HG03025 (cell line): Measurements from ENCODE around the gene ARMC3.

ENCODE experiments used
- ATAC-seq: cut with Tn5 transposase; IDR thresholded peaks from one replicate; pipeline ENCODE4 v1.9.1; 2021; ENCODE audit warnings: mild to moderate bottlenecking, moderate library complexity; ENCODE audit not compliant: unreplicated experiment, low FRiP score

Gene ARMC3

DNA sequence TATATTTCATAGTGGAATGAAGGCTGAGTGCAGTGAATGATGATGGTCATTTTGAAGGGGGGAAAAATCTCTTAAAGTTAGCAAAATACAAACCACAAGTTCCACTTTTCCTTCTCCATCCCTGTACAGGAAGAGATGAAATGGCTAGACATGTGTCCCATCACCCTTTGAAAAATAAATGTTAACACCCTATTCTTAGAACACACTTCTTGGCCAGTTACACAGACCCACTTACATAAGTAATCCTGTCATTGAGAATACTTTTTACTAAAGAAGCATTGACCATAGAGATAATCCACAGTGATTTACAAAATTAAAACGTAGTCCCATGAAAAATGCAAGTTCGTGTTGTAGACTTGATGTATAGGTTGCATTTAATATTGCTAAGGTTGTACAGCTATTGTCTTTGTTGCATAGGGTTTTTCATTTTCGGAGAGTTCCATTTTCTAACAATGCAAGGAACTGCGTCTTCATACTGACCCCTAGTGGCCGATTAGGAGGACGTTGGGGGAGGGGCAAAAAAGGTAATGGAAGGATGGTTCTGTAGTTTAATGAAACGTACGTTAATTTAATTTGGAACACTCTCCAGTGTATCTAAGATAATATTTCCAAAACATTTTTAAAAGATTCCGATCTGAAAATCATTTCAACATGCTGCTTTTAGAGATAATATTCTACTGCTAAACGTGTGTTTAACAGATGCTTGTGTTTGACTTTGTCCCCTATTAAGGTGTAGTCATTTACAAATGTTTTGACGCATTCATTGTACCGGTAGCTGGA is 60.9 kb downstream of the ARMC3 start:
- no peak for ATAC-seq

DNA sequence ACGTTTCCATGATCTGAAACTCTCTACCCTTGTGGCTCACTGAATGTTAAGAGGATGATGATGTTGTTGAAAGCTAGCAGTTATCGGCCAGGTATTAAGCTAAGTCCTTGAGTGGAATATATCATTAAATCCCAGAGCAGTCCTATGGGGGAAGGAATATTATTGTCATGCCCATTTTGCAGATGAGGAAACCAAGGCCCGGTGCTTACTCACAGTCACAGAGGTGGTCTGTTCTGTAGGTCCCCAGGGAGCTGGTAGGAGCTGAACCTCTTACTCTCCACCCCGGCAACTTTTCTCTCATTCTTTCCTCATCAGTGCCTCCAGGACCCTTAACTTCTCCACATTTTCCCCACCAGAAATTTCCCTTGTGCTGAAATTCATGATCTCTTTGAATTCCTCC is 62.6 kb downstream of the ARMC3 start:
- ATAC-seq = no peak

- no peak for ATAC-seq
These were observed 64.2 kb downstream of the ARMC3 start for GRCh38 chr10:22992075-22992474.

GRCh38 chr10:22992621-22993020 is 64.8 kb downstream of the ARMC3 start:
- ATAC-seq = no peak

DNA sequence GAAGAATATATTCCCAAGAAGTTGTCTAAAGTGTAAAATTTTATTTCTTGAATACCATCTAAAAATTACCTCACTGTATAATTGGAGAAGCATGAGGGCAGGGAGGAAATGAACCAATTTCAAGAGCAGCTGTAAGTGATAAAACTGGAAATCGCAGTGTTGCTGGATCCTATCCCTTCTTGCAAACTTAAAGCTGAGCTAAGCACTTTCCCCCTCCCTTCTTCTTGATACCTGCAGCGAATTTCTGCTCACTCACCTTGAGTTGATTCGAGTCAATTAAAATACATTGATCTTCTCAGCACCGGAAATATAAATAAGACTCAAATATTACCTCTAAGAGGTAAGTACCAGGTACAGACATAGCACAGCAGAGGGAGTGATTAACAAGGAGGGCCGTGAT is 65.5 kb downstream of the ARMC3 start:
- no peak for ATAC-seq

GRCh38 chr10:22997096-22997495 is 69.2 kb downstream of the ARMC3 start:
- ATAC-seq = no peak

DNA sequence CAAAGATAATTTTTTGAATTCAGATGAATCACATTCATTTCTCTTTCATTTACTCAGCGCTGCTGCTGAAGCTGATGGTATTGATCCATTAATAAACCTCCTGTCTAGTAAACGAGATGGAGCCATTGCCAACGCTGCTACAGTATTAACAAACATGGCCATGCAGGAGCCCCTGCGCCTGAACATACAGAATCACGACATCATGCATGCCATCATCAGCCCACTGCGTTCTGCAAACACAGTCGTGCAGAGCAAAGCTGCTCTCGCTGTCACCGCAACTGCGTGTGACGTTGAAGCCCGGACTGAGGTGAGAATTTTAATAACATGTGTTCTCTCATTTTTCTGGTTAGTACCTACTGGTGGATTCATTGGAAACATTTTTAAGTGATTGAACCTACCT is 70.2 kb downstream of the ARMC3 start:
- ATAC-seq = no peak

- ATAC-seq = no peak
These were observed 72.1 kb downstream of the ARMC3 start for GRCh38 chr10:22999942-23000341.

DNA sequence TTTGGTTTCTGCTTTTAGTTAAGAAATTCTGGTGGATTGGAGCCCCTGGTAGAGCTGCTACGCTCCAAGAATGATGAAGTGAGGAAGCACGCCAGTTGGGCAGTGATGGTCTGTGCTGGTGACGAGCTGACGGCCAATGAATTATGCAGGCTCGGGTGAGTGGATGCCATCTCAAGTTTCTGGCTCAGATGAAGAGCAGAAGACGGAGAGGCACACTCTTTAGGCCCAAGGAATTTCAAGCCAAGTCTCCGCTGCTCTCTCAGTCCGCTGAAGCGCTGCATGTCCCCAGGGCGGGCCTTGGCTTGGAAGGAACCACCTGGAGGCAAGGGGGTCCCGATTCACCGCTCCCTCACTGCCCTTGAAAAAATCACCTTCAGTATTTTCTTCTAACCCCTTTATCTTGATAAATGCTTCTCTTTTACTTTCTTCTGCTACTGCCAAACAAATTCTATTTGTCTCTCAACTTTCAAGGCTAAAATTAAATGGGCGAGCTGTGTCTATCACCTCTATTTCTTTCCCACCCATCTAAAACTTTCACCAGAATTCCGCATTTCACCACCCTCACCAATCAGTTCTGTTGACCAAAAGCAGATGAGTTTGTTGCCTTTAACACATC is 74.2 kb downstream of the ARMC3 start:
- no peak for ATAC-seq

DNA sequence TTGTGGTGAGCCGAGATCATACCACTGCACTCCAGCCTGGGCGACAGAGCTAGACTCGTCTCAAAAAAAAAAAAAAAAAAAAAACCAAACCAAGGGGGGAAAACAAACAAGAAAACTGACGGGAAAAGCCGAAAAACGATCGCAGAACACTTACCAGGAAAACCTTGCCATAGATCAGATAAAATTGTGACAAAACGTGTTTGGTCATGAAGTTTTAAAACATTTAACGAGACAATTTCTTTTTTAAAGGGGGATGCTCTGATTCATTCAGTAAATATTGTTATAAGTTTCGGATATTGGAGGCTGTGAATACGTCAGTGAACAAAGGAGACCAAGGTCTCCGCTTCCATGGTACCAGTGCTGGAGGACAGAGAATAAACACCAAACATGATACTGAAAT is 77.3 kb downstream of the ARMC3 start:
- no peak for ATAC-seq

DNA sequence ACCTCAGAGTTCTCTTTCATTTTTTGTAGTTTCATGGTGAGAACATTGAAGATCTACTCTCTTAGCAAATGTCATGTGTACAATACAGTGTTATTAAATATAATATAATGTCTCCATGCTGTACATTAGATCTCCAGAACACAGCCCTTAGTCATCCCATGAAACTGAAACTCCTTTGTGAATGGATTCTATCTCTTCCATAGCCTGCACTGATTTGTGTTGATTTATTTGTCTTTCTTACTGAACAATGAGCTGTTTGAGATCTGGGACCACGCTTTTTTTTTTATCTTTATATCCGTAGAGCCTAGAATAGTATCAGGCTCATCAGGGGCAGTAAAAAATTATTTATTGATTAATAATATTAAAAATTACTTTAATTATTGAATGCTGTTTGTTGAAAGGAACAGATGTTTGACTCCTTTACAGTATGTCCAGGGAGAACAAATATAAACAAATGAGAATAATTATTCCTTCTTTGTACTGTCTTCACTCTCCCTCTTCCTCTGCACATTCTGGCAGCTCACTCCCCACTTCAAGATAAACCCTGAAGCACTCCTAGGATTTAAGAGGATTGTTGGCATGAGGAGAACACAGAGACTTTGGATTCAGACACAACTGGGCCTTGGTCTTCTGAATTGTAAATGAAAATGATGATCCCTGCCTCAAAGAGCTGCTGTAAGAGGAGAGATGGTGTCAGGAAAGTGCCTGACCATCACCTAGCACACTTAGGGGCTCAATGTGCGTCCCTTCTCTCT is 85.9 kb downstream of the ARMC3 start:
- ATAC-seq = no peak

DNA sequence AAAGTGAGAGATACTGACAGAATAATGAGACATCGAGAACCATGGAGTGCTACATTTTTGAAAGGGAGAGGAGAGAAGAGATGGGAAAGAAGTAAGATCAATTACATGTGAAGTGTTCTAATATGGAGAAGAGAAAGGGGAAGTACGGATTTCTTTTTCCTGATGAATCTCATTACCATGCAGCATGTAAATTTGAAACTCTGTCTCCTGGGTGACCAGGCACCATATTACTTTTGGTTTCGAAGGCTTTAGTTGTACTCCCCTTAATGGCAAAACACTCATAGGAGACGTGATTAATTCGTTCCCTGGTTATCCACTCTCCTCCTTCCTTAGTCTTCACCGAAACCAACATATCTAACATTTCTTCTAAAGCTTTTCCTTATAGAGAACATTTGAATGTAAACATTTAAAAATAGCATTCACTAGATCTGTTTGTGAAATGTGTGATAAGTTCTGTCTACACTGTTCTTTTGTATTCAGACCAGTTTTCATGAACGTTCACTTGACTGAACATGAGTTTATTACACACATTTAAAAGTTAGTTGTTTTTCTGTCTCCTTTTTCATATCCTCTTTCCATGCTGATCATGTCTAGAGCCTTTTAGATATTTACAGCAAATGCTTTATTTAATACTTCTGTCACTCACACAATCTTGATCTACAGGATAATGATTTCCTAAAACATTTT is 87.3 kb downstream of the ARMC3 start:
- peak; percentile 92 for ATAC-seq

GRCh38 chr10:23016636-23017035 is 88.8 kb downstream of the ARMC3 start:
- no peak for ATAC-seq

GRCh38 chr10:23019633-23020032 is 91.8 kb downstream of the ARMC3 start:
- ATAC-seq = no peak

- ATAC-seq = no peak
These were observed 93.6 kb downstream of the ARMC3 start for GRCh38 chr10:23021430-23021829.

- ATAC-seq = no peak
These were observed 96.1 kb downstream of the ARMC3 start for GRCh38 chr10:23024002-23024401.

DNA sequence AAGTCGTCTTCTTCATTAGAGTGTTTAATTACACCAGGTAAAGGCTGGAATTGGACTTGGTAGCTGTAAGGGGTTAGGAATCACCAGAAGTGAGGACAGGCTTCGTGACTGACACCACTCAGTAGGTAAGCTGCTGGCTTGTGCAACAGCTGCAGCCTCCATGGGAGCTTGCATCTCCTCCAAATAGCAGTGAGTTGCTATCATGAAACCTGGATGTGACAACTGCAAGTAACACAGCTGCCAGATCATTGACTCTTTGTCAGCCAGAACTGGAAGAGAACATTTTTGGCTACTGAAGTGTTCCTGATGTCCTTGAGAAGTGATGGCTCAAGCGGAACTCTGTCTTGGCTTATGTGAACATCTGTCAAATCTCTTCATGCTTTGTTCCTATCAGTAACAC is 103.5 kb downstream of the ARMC3 start:
- ATAC-seq = no peak

- ATAC-seq = no peak
These were observed 106.9 kb downstream of the ARMC3 start for GRCh38 chr10:23034790-23035189.

- no peak for ATAC-seq
These were observed 107.7 kb downstream of the ARMC3 start for GRCh38 chr10:23035569-23035968.

- ATAC-seq = no peak
These were observed 109.3 kb downstream of the ARMC3 start for GRCh38 chr10:23037152-23037551.

DNA sequence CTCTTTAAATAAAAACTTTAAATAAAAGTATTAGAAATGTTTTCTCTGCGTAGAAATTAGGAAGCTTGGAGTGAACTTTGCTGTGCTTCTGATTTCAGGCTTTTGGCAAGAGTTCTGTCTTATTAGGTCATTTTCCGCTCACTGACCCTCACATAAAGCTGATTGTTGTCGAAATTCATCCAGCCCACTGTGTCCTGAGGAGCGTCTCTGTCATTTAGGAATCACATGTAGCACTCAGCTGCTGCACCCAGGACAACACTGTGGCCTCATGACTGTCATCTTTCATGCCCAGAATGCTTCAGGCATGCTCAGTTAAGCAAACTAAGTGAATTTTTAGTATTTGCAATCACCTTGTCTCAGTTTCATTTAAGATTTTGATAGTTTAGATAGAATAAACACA is 109.7 kb downstream of the ARMC3 start:
- ATAC-seq = no peak
